Esophagus squamous epithelium (tissue), 4 donors: ENCODE measurements around the gene MUSK.

Source experiments
- POLR2A ChIP-seq, 4 donors: fragments of 450-650 bp; IDR thresholded peaks; one replicate each; pipeline ENCODE4 v1.6.1; 2017; ENCODE audit warnings: antibody characterized with exemption in 4 of 4, mild to moderate bottlenecking in 4 of 4, moderate library complexity in 3 of 4
- TF ChIP-seq, protein P1 (sequence below), 6 experiments: fragments of 450-650 bp in 4 of 6; fragments of 200-600 bp in 2 of 6; sonication (generic) in 2 of 6; IDR thresholded peaks; one replicate each; pipeline ENCODE4 v1.5.1; 2016 to 2019; ENCODE audit warnings: antibody characterized with exemption in 6 of 6, mild to moderate bottlenecking in 4 of 6, moderate library complexity in 4 of 6

DNA sequence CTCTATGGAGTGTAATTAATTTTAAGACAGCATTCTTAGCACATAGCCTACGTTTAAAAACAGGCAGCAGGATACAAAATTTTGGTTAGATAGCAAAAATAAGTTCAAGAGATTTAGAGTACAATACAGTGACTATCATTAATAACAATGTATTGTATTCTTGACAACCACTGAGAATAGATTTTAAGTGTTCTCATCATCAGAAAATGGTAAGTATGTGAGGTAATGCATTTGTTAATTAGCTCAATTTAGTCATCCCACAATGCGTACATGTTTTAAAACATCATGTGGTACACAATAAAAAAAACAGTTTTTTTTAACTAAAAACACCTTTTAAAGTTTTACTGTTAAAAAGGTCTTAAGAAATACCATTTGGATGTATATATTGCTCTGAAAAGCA is 94.2 kb downstream of the MUSK start:
- no peak for TF ChIP-seq POLR2A (IDR thresholded peaks at IDR 0.05)
- TF ChIP-seq, protein P1, sequence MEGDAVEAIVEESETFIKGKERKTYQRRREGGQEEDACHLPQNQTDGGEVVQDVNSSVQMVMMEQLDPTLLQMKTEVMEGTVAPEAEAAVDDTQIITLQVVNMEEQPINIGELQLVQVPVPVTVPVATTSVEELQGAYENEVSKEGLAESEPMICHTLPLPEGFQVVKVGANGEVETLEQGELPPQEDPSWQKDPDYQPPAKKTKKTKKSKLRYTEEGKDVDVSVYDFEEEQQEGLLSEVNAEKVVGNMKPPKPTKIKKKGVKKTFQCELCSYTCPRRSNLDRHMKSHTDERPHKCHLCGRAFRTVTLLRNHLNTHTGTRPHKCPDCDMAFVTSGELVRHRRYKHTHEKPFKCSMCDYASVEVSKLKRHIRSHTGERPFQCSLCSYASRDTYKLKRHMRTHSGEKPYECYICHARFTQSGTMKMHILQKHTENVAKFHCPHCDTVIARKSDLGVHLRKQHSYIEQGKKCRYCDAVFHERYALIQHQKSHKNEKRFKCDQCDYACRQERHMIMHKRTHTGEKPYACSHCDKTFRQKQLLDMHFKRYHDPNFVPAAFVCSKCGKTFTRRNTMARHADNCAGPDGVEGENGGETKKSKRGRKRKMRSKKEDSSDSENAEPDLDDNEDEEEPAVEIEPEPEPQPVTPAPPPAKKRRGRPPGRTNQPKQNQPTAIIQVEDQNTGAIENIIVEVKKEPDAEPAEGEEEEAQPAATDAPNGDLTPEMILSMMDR (IDR thresholded peaks at IDR 0.05): no peak
